MM.1S (cell line): ENCODE results near the gene SERPINA6.

Experiments used
- DNase-seq: peaks from one replicate; pipeline ENCODE4 v3.0.0-alpha.2; 2015
- H2AFZ ChIP-seq: fragments of 300-600 bp; sonication (generic); 2 replicates; pipeline ENCODE4 v1.6.0; 2016; ENCODE audit warnings: antibody characterized with exemption, low read length
- H3F3A ChIP-seq: fragments of 300-600 bp; sonication (generic); 2 replicates; pipeline ENCODE4 v1.6.1; 2016; ENCODE audit warnings: mild to moderate bottlenecking, antibody characterized with exemption, low read length, moderate library complexity, mixed read lengths; ENCODE audit not compliant: insufficient read depth
- H3K27ac ChIP-seq: fragments of 300-600 bp; sonication (generic); 2 replicates; pipeline ENCODE4 v1.5.1; 2016; ENCODE audit warnings: mild to moderate bottlenecking, low read length
- H3K27me3 ChIP-seq: fragments of 300-600 bp; sonication (generic); replicated peaks from 2 replicates; pipeline ENCODE4 v1.6.0; 2016; ENCODE audit warnings: low read length; ENCODE audit not compliant: insufficient read depth
- H3K36me3 ChIP-seq: fragments of 300-600 bp; sonication (generic); replicated peaks from 2 replicates; pipeline ENCODE4 v1.6.1; 2016; ENCODE audit warnings: mild to moderate bottlenecking, low read length, mixed read lengths; ENCODE audit not compliant: insufficient read depth
- H3K4me1 ChIP-seq: fragments of 300-600 bp; sonication (generic); 2 replicates; pipeline ENCODE4 v1.6.1; 2016; ENCODE audit warnings: low read length, mixed read lengths
- H3K4me2 ChIP-seq: fragments of 300-600 bp; sonication (generic); 2 replicates; pipeline ENCODE4 v1.6.0; 2016; ENCODE audit warnings: low read depth, low read length
- H3K4me3 ChIP-seq: fragments of 300-600 bp; sonication (generic); 2 replicates; pipeline ENCODE4 v1.5.1; 2016; ENCODE audit warnings: low read length, mixed read lengths
- H3K79me2 ChIP-seq: fragments of 300-600 bp; sonication (generic); 2 replicates; pipeline ENCODE4 v1.6.1; 2016; ENCODE audit warnings: mixed run types, low read length, mixed read lengths
- H3K9ac ChIP-seq: fragments of 300-600 bp; sonication (generic); 2 replicates; pipeline ENCODE4 v1.6.1; 2016; ENCODE audit warnings: low read length, mixed read lengths
- H3K9me2 ChIP-seq: fragments of 300-600 bp; sonication (generic); replicated peaks from 2 replicates; pipeline ENCODE4 v1.6.1; 2016; ENCODE audit warnings: mild to moderate bottlenecking, low read length, mixed read lengths; ENCODE audit not compliant: insufficient read depth
- H3K9me3 ChIP-seq: fragments of 300-600 bp; sonication (generic); replicated peaks from 2 replicates; pipeline ENCODE4 v1.6.1; 2016; ENCODE audit warnings: mild to moderate bottlenecking, low read length, mixed read lengths; ENCODE audit not compliant: insufficient read depth
- H4K20me1 ChIP-seq: fragments of 300-600 bp; sonication (generic); 2 replicates; pipeline ENCODE4 v1.6.1; 2016; ENCODE audit warnings: mild to moderate bottlenecking, low read length, moderate library complexity, mixed read lengths; ENCODE audit not compliant: insufficient read depth
- EZH2 ChIP-seq: fragments of 300-600 bp; sonication (generic); optimal IDR thresholded peaks from 2 replicates; pipeline ENCODE3; 2017; ENCODE audit warnings: low read depth, mild to moderate bottlenecking, antibody characterized with exemption, low read length, mixed read lengths
- EZH2phosphoT487 ChIP-seq: fragments of 300-600 bp; sonication (generic); IDR thresholded peaks from 2 replicates; pipeline ENCODE4 v1.6.1; 2018; ENCODE audit warnings: antibody characterized with exemption, low read length
- TF ChIP-seq, protein P1 (sequence below): fragments of 300-600 bp; sonication (generic); IDR thresholded peaks from 2 replicates; pipeline ENCODE4 v1.5.1; 2016; ENCODE audit warnings: antibody characterized with exemption, low read length, mixed read lengths

The SERPINA6 gene

GRCh38 chr14:94345344-94346064 is 22.4 kb upstream of the SERPINA6 start:
- no peak overlapping the region for H3K4me2 ChIP-seq
- H3K27me3 ChIP-seq: no peaks in the 10 kb centered on the region
- H3K36me3 ChIP-seq: no peaks in the 10 kb centered on the region
- no peak for DNase-seq
- H3K27ac ChIP-seq: peak overlapping the region; percentile 55; the same call in 1 of the 2 replicates
- no peaks in the 10 kb centered on the region for H3K9me3 ChIP-seq
- H3K9me2 ChIP-seq: no peaks in the 10 kb centered on the region
- no peaks in the 10 kb centered on the region for H3K79me2 ChIP-seq
- no peak overlapping the region for H2AFZ ChIP-seq
- no peaks in the 10 kb centered on the region for H4K20me1 ChIP-seq
- H3K4me3 ChIP-seq: no peak overlapping the region
- no peak overlapping the region for H3K9ac ChIP-seq
- H3K4me1 ChIP-seq: peaks cover 15% of the 10 kb centered on the region
- TF ChIP-seq EZH2phosphoT487 (no peak), EZH2 (no peak)
- TF ChIP-seq, protein P1, sequence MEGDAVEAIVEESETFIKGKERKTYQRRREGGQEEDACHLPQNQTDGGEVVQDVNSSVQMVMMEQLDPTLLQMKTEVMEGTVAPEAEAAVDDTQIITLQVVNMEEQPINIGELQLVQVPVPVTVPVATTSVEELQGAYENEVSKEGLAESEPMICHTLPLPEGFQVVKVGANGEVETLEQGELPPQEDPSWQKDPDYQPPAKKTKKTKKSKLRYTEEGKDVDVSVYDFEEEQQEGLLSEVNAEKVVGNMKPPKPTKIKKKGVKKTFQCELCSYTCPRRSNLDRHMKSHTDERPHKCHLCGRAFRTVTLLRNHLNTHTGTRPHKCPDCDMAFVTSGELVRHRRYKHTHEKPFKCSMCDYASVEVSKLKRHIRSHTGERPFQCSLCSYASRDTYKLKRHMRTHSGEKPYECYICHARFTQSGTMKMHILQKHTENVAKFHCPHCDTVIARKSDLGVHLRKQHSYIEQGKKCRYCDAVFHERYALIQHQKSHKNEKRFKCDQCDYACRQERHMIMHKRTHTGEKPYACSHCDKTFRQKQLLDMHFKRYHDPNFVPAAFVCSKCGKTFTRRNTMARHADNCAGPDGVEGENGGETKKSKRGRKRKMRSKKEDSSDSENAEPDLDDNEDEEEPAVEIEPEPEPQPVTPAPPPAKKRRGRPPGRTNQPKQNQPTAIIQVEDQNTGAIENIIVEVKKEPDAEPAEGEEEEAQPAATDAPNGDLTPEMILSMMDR: no peak
- H3F3A ChIP-seq: peaks cover 8% of the 10 kb centered on the region

DNA sequence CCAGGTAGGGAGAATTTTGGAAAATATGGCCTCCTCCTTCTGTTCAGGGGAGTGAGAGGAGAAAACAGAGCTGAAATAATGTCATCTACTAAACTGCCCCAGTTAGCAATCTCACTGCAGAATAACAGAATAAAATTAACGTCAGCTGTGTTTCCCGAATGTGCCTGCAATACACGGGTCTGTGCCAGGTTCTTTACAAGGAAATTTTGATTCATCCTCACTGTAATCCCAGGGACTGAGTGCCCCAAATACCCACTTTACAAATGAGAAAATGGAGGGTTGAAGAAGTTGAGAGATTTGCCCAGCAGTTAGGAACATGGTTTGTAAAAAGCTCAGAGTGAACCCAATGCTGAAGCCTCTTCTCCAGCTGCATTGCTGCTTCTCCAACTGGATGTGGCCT is 21.3 kb upstream of the SERPINA6 start:
- no peaks in the 10 kb centered on the region for H3K36me3 ChIP-seq
- H3F3A ChIP-seq: peaks cover 8% of the 10 kb centered on the region
- TF ChIP-seq EZH2 (no peak), EZH2phosphoT487 (no peak)
- TF ChIP-seq, protein P1: no peak
- H3K79me2 ChIP-seq: no peaks in the 10 kb centered on the region
- H3K27ac ChIP-seq: no peak overlapping the region
- no peaks in the 10 kb centered on the region for H4K20me1 ChIP-seq
- no peak overlapping the region for H2AFZ ChIP-seq
- no peak overlapping the region for H3K4me3 ChIP-seq
- no peaks in the 10 kb centered on the region for H3K9me3 ChIP-seq
- H3K9ac ChIP-seq: no peak overlapping the region
- peaks cover 15% of the 10 kb centered on the region for H3K4me1 ChIP-seq
- H3K4me2 ChIP-seq: no peak overlapping the region
- H3K27me3 ChIP-seq: no peaks in the 10 kb centered on the region
- no peaks in the 10 kb centered on the region for H3K9me2 ChIP-seq
- DNase-seq: no peak

DNA sequence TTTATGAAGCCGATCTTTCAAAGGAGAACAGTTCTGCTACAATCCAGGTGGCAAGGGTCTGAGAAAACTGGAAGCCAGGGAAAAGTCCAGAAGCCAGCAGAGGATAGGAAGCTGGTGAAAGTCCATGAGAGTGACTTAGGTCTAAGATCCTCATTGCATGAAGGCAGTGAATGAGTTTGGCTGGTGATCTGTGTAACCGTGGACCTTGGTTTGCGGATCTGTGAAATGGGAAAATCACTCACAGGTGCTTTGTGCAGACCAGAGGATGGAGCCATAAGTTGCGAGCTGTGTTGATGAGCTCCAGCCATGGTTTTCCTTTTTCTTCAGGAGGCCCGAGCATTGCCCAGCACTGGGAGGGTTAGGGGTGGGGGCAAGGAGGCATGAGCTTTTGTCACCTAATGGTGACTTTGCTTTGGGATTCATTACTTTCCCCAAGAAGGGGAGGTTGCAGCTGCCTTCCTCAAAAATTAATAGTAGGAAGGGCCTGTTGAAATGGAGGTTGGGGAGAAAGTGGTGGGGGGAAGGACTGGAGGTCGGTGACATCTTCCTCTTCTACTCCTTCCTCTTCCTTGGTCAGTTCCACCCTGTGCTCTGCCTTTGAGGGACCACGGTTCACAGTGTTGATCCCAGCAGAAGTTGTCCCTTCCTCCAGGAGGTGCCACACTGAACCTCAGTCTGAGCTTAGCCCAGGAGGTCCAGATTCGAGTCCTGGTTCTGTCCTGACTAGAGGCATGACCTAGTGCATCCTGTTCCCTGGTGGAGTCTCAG is 20.3 kb upstream of the SERPINA6 start:
- no peak for TF ChIP-seq EZH2phosphoT487
- TF ChIP-seq, protein P1: no peak
- TF ChIP-seq EZH2: no peak
- Histone ChIP-seq H3K36me3 (no peaks in the 10 kb centered on the region), H3K4me2 (no peak overlapping the region), H3K27me3 (no peaks in the 10 kb centered on the region), H3K27ac (no peak overlapping the region), H2AFZ (no peak overlapping the region), H3K9me3 (no peaks in the 10 kb centered on the region), H3F3A (peaks cover 8% of the 10 kb centered on the region), H3K4me3 (no peak overlapping the region), H3K9ac (no peak overlapping the region), H4K20me1 (no peaks in the 10 kb centered on the region), H3K4me1 (peaks cover 15% of the 10 kb centered on the region), H3K9me2 (no peaks in the 10 kb centered on the region), H3K79me2 (no peaks in the 10 kb centered on the region)
- DNase-seq: no peak
